Activated CD8-positive, alpha-beta memory T cell treated with anti-CD3 and anti-CD28 coated beads for 4 hours (primary cell): ENCODE results near the gene APOBEC3A.
"Not testable (repeated sequence)": the region's sequence is repeated elsewhere in the genome, so short reads cannot be mapped to it uniquely, and the experiment has no call there.

Source experiments
- DNase-seq, 2 donors: peaks; one replicate each; pipeline ENCODE4 v3.0.0-alpha.2; 2020; ENCODE audit warnings: low read depth in 2 of 2

Gene APOBEC3A

GRCh38 chr22:38981005-38981991 lies 23.9 kb downstream of the APOBEC3A start:
- no peak for DNase-seq

GRCh38 chr22:38981992-38982927 lies 24.9 kb downstream of the APOBEC3A start, which contains the start of gene APOBEC3B:
Gene APOBEC3B (plus strand): TSS chr22:38982347. CDS start chr22:38982454, 107 bp downstream.
- DNase-seq, result peak; percentile 51 to 59

GRCh38 chr22:38984224-38984623 lies 26.8 kb downstream of the APOBEC3A start:
- no peak for DNase-seq

- peak; percentile 57 to 80 for DNase-seq
Measured at GRCh38 chr22:38984784-38985757, 27.7 kb downstream of the APOBEC3A start.

GRCh38 chr22:38986629-38987028 lies 29.2 kb downstream of the APOBEC3A start:
- no peak for DNase-seq

- DNase-seq, result no peak
Measured at GRCh38 chr22:38987171-38987895, 29.9 kb downstream of the APOBEC3A start.

GRCh38 chr22:38989466-38989865 lies 32.1 kb downstream of the APOBEC3A start:
- no peak for DNase-seq

- not testable (repeated sequence) for DNase-seq
Measured at GRCh38 chr22:38992871-38993371, 35.5 kb downstream of the APOBEC3A start.

GRCh38 chr22:38996105-38996504 lies 38.7 kb downstream of the APOBEC3A start:
- DNase-seq, result no peak

- DNase-seq, result no peak
Measured at GRCh38 chr22:38997518-38997917, 40.1 kb downstream of the APOBEC3A start.

- peak; percentile 47 to 51 for DNase-seq
Measured at GRCh38 chr22:39003165-39003638, 45.8 kb downstream of the APOBEC3A start.

GRCh38 chr22:39007177-39007576 lies 49.8 kb downstream of the APOBEC3A start:
- no peak for DNase-seq

- DNase-seq, result not testable (repeated sequence)
Measured at GRCh38 chr22:39008271-39008850, 51.0 kb downstream of the APOBEC3A start.

- DNase-seq, result no peak
Measured at GRCh38 chr22:39010946-39011345, 53.5 kb downstream of the APOBEC3A start.
